IPS-18a (cell line): ENCODE measurements around the gene C13orf46.
"Not testable (repeated sequence)": the region's sequence is repeated elsewhere in the genome, so short reads cannot be mapped to it uniquely, and the experiment has no call there.

Source experiments
- H3K27ac ChIP-seq: one replicate; pipeline ENCODE4 v1.5.1; 2013; ENCODE audit warnings: low read length
- H3K27me3 ChIP-seq: one replicate; pipeline ENCODE4 v1.6.1; 2013; ENCODE audit warnings: mild to moderate bottlenecking, low read length; ENCODE audit not compliant: control insufficient read depth, insufficient read depth
- H3K36me3 ChIP-seq: one replicate; pipeline ENCODE4 v1.6.1; 2013; ENCODE audit warnings: low read depth, low read length; ENCODE audit not compliant: control insufficient read depth
- H3K4me1 ChIP-seq: one replicate; pipeline ENCODE4 v1.6.1; 2013; ENCODE audit warnings: low read depth, low read length; ENCODE audit not compliant: control insufficient read depth
- H3K4me3 ChIP-seq: one replicate; pipeline ENCODE4 v1.5.1; 2013; ENCODE audit warnings: low read length
- H3K9ac ChIP-seq: one replicate; pipeline ENCODE4 v1.6.1; 2013; ENCODE audit warnings: mild to moderate bottlenecking, low read length, moderate library complexity
- H3K9me3 ChIP-seq: one replicate; pipeline ENCODE4 v1.6.1; 2013; ENCODE audit warnings: low read depth, low read length; ENCODE audit not compliant: control insufficient read depth

C13orf46 gene

DNA sequence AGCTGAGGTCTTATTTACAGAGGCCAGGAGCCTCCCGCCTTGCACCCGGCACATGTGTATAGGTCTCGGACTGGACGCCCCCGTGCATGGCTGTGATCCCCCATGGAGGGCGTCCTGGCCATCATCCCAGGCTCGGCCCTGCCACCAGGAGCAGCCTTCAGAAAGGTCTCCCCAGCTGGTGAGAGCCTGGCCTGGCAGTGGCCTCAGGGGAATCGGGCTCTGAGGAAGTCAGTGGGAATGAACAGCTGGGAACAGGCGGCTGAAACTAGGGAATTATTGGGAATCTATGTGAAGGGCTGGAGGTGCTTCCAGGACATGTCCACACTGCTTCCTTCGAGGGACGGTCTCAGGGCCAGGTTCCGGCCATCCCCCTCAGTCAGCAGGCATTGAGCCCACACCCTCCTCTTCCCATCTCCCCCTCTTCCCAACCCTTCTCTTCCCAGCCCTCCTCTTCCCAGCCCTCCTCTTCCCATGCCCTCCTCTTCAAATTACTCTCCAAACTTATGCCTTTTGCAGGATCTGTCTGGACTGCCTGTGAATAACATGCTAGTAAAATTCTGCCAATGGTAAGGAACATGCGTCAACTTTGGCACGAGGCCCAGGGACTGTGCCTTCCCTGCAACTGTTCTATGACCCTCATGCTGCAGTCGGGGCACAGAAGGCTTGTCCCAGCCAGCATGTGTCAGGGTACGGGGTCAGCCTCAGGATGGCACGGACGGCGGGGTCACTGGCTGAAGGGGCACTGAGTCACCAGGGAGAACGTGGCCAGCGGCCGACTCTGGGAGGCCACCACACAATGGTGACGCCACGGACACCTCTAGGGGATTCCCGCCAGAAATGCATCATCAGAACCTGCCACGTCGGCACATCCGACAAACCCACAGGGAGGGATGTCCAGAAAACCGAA is 24.2 kb upstream of the C13orf46 start:
- no peaks in the 10 kb centered on the region for H3K36me3 ChIP-seq
- H3K27me3 ChIP-seq, result no peaks in the 10 kb centered on the region
- no peak overlapping the region for H3K4me3 ChIP-seq
- no peak overlapping the region for H3K27ac ChIP-seq
- no peak overlapping the region for H3K9ac ChIP-seq
- no peaks in the 10 kb centered on the region for H3K9me3 ChIP-seq
- no peaks in the 10 kb centered on the region for H3K4me1 ChIP-seq

DNA sequence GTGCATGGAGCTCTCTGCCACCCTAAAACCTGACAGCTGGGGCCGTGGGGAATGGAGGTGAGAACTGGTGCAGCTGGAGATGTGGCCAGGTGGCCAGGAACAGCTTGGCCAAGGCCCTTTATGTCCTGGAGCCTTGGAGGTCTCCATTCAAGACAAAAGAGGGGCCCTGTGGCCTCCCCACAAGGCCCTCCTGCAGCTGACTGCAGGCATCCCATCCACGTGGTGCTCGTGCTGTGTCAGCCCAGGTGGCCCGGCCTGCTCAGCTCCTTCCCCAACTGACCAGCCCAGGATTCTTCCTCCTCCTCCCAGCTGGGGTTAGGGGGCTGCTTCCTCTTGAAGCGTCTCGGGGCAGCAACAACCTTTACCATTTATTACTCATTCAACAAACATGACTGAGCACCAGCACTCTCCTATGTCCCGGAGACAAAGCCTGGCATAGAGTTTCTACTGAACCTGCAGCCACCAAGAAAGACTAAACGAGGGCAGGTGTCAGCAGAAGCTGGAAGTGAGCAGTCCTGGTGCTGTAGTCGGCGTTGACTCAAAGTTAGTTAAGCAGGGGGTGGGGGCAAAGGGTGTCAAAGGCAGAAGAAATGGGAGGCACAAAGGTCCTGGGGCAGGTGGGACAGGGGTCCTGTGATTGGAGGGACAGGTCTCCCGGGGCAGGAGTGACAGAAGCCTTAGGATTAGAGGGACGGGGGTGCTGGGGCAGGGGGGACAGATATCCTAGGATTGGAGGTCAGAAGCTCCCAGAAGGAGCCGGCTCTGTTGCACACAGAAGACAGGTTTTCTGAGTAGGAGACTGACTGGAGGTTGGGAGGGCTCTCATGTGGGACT is 23.3 kb upstream of the C13orf46 start:
- H3K9ac ChIP-seq, result no peak overlapping the region
- no peak overlapping the region for H3K4me3 ChIP-seq
- H3K27ac ChIP-seq, result no peak overlapping the region
- H3K9me3 ChIP-seq, result no peaks in the 10 kb centered on the region
- H3K27me3 ChIP-seq, result no peaks in the 10 kb centered on the region
- no peaks in the 10 kb centered on the region for H3K4me1 ChIP-seq
- no peaks in the 10 kb centered on the region for H3K36me3 ChIP-seq

DNA sequence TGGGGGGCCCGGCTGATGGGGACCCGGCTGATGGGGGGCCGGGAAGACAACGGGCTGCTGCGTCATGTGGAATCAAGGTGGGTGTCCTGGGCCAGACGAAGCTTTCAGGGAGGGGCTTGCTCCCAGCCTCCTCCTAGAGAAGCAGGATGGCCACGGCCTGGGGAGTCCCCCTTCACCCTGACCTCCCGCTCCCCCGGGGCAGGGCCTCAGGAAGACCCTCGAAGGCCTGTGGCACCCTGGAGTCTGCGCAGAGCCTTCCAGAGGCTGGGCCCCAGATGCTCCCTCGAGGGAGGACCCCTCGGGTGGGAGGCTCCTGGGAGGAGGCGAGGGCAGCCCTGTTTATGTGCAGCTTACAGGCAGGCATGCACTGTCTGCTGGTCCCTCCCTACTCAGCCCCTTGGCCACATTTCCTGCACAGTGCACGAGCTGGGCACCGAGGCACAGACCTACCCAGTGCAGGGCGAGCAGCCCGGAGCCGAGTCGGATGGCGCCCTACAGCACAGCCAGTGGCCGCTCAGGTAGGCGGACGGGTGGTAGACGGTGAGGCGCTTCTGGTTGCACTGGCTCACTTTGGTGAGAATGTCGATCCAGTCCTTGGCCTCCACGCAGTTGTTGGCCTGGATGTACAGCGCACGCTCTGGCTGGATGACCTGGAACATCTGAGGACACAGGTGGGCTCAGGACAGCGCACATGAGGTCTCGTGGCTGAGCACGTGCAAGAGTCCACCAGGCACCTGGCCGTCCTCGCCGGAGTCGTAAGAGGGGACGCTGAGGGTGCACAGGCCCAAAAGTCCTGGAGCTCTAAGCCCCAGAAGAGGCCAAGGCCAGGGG is 22.4 kb upstream of the C13orf46 start:
- Histone ChIP-seq H3K27me3 (no peaks in the 10 kb centered on the region), H3K27ac (no peak overlapping the region), H3K4me3 (no peak overlapping the region), H3K36me3 (no peaks in the 10 kb centered on the region), H3K9me3 (no peaks in the 10 kb centered on the region), H3K9ac (no peak overlapping the region), H3K4me1 (no peaks in the 10 kb centered on the region)

DNA sequence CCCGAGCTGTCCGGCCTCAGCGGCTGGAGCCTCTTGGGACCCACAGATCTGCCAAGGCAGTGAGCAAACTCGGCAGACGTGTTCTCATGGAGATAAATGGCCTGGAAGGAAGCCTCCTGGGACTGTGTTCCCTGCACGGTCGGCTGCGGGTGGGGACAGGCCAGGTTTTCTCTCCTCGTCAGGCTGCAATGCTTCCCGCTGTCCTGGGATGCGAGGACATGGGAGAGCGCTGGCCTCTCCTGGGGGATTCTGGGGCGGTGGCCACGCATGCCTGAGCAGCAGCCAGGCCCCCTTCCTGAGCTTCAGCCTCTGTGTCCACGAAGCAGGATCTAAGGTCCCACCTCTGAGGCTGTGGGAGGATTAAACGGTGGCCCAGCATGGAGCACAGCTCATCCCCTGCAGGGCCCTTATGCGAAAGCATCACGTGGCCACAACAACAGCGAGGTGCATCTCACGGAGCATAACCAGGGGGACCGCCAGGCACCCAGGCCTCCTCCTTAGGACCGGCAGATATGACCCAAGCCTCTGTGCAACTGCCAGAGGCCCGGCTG is 21.2 kb upstream of the C13orf46 start:
- H3K36me3 ChIP-seq, result peaks cover 3% of the 10 kb centered on the region
- H3K27ac ChIP-seq, result no peak overlapping the region
- no peaks in the 10 kb centered on the region for H3K27me3 ChIP-seq
- no peak overlapping the region for H3K9ac ChIP-seq
- no peak overlapping the region for H3K4me3 ChIP-seq
- no peaks in the 10 kb centered on the region for H3K4me1 ChIP-seq
- no peaks in the 10 kb centered on the region for H3K9me3 ChIP-seq

DNA sequence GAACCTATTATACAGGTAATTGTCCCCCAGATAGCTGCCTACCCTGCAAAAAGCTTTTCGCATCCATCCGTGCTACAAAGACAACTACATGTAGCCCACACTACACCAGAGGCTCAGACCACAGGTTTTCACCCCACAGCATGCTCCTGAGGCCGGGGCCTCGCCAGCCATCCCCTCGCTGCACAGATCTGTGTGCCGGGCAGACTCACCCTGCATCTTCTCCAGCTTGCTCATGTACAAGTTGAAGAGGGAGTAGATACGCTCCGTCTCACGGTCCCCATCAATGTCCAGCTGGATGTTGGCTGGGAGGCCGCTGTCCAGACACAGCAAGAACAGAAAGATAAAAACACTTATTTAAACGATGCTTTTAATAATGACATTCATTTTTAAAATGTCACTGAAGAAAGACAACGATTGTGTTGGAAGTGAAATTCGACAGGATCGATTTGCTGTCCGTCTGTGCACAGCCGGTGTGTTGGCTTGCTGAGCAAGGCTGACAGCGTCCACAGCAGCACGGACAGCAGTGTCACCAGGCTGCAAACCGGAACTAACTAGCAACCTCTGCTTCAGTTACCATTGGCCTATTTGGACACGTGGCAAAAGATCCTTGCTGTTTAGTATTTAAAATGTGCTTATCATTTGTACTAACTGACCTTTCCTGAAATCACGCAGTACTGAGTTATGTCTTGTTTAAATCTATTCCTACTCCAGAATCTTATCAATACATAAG is 18.6 kb upstream of the C13orf46 start:
- H3K4me3 ChIP-seq, result no peak overlapping the region
- no peaks in the 10 kb centered on the region for H3K9me3 ChIP-seq
- peaks cover 3% of the 10 kb centered on the region for H3K36me3 ChIP-seq
- no peaks in the 10 kb centered on the region for H3K4me1 ChIP-seq
- H3K9ac ChIP-seq, result no peak overlapping the region
- H3K27me3 ChIP-seq, result no peaks in the 10 kb centered on the region
- no peak overlapping the region for H3K27ac ChIP-seq

DNA sequence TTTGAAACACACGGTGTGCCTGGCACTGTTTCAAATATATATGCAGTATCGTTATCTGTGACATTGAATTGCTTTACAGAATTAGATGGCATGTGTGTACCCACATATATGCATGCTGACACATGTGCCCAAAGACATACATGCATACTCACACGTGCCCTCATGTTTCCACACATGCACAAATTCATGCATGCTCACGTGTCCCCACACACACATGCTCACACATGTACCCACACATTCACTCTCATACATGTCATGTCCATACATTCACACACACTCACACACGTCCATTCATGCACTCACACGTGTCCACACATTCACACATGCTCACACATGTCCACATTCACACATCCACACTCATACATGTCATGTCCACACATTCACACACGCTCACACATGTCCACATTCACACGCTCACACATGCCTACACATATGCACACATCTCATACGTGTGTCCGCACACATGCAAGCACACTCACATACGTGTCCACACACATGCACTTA is 17.9 kb upstream of the C13orf46 start:
- H3K27ac ChIP-seq, result no peak overlapping the region
- H3K4me3 ChIP-seq, result no peak overlapping the region
- H3K4me1 ChIP-seq, result no peaks in the 10 kb centered on the region
- no peaks in the 10 kb centered on the region for H3K27me3 ChIP-seq
- no peaks in the 10 kb centered on the region for H3K9me3 ChIP-seq
- H3K36me3 ChIP-seq, result peaks cover 3% of the 10 kb centered on the region
- H3K9ac ChIP-seq, result no peak overlapping the region

DNA sequence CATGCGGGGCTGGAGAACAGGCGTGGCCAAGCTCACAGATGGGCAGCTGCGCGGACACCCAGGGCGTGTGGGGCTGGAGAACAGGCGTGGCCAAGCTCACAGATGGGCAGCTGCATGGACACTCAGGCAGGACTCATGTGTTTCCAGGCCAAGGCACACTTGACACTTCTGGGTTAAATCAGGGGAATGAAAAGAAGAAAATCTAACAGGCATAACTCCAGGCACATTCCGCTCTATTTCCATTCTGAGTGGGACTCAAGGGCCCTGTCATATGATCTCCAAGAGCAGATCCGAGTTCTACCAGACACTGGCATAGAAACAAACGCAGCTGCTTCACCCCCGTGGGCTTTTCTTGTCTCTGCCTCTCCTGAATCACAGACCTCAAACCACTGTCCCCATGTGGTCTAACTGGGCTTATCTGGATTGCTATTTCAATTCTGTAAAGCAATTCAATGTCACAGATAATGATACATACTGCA is 17.4 kb upstream of the C13orf46 start:
- Histone ChIP-seq H3K4me3 (no peak overlapping the region), H3K27ac (no peak overlapping the region), H3K9me3 (no peaks in the 10 kb centered on the region), H3K9ac (no peak overlapping the region), H3K27me3 (no peaks in the 10 kb centered on the region), H3K36me3 (peaks cover 3% of the 10 kb centered on the region), H3K4me1 (no peaks in the 10 kb centered on the region)

DNA sequence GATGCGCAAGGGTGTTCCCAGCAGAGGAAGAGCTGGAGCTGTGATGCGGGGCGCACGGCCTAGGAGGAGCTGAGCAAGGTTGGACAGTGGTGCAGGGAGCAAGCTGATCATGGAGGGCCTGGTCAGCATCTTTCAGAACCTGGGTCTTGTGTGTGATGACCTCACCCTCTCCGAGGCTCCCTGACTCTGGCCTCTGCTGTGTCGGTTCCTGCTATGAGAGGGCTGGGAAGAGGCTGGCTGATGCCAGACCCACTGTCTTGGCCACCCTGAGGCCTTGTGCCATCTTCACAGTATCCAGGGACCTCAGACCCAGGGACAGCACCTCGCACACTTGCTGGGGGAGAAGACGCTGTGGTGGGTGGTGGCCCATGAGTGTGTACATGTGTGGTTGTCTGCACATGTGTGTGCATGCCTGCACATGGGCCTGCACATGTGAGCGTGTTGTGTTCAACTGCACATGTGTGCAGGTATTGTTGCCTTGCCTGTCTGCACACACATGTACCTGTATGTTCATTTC is 16.5 kb upstream of the C13orf46 start:
- Histone ChIP-seq H3K4me1 (no peaks in the 10 kb centered on the region), H3K27me3 (no peaks in the 10 kb centered on the region), H3K36me3 (peaks cover 3% of the 10 kb centered on the region), H3K27ac (no peak overlapping the region), H3K9me3 (no peaks in the 10 kb centered on the region), H3K4me3 (no peak overlapping the region), H3K9ac (no peak overlapping the region)

DNA sequence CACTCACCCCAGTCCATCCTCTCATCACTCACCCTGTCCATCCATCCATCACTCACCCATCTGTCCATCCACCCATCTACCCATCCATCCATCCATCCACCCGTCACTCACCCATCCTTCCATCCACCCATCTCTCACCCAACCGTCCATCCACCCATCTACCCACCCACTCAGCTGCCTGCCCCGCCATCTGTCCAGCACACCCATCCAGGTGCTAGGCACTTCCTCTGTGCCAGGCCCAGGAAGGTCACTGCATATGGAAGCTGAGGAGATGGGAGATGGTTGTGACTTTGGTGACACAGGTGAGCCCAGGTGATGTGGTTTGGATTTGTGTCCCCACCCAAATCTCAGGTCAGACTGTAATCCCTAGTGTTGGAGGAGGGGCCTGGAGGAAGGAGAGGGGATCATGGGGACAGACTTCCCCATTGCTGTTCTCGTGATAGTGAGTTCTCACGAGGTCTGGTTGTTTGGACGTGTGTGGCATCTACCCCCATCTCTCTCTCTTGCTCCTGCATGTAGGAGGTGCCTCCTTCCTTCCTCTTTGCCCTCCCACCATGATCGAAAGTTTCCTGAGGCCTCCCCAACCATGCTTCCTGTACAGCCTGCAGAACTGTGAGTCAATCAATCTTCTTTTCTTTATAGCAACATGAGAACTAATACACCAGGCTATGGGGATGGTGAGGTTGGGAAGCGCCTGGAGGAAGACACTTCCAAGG is 15.9 kb upstream of the C13orf46 start:
- Histone ChIP-seq H3K27ac (no peak overlapping the region), H3K27me3 (no peaks in the 10 kb centered on the region), H3K9ac (no peak overlapping the region), H3K4me1 (no peaks in the 10 kb centered on the region), H3K36me3 (peaks cover 3% of the 10 kb centered on the region), H3K4me3 (no peak overlapping the region), H3K9me3 (no peaks in the 10 kb centered on the region)

DNA sequence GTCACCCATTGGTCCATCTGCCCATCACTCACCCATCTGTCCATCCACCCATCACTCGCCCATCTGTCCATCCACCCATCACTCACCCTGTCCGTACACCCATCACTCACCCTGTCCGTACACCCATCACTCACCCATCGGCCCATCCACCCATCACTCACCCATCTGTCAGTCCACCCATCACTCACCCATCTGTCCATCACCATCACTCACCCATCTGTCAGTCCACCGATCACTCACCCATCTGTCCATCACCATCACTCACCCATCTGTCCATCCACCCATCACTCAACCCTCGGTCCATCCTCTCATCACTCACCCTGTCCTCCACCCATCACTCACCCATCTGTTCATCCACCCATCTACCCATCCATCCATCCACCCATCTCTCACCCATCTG is 15.0 kb upstream of the C13orf46 start:
- not testable (repeated sequence) for H3K36me3 ChIP-seq, H3K9me3 ChIP-seq, H3K9ac ChIP-seq, H3K27me3 ChIP-seq, H3K27ac ChIP-seq, H3K4me3 ChIP-seq, H3K4me1 ChIP-seq
